GM12891 (cell line): Measurements from ENCODE around the gene PPIL1.

Experiments used
- POLR2A ChIP-seq: IDR thresholded peaks from 2 replicates; pipeline ENCODE4 v1.6.1; 2011; ENCODE audit warnings: low read depth, low read length, control low read depth
- POLR2AphosphoS5 ChIP-seq: IDR thresholded peaks from 2 replicates; pipeline ENCODE4 v1.6.1; 2011; ENCODE audit warnings: low read depth, low read length, control low read depth
- SPI1 ChIP-seq: IDR thresholded peaks from 2 replicates; pipeline ENCODE4 v1.6.1; 2011; ENCODE audit warnings: low read depth, low read length, control low read depth
- TAF1 ChIP-seq: IDR thresholded peaks from 2 replicates; pipeline ENCODE4 v1.6.1; 2011; ENCODE audit warnings: low read depth, low read length, control low read depth

DNA sequence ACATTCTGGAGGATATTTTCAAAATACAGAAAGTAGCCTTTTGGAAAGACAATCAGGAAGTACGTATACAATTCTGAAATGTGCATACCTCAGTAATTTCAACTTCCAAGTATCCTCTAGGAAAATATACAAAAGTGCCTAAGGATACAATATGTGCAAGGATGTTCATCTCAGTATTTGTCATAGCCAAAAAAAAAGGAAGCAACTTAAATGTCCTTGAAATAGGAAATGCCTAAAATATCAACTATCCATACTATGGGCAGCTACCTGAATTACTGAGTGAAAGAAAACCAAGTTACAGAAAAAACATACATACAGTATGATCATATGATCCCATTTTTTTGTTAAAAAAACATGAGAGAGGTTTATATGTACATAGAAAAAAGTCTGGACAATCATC, 1.5 kb downstream of the PPIL1 start:
- TF ChIP-seq POLR2AphosphoS5 (no peak), POLR2A (no peak), TAF1 (no peak), SPI1 (no peak)
